GM12873 (cell line): ENCODE measurements around the gene NAXD.

ENCODE experiments used
- CTCF ChIP-seq: IDR thresholded peaks from 2 replicates; pipeline ENCODE4 v1.5.1; 2012; ENCODE audit warnings: low read depth, mild to moderate bottlenecking, moderate library complexity, low read length, control low read depth; ENCODE audit not compliant: insufficient read depth; ENCODE audit errors: missing control alignments

Gene NAXD

GRCh38 chr13:110575322-110576069 lies 39.8 kb upstream of the NAXD start:
- TF ChIP-seq CTCF, result no peak

DNA sequence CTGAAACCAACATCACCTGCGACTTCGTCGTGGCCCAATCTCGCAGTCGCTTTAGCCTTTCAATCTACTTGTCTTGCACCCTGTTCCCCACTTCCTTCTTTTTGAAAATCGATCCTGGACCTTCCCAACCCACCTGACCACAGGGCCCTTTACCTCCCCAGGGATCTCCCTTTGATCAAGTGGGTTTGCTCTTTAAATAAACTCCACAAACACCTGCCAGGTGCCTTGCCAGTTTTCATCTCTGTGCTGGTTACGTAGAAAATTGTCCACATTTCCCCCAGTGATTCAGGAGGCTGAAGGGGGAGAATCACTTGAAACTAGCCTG lies 39.3 kb upstream of the NAXD start:
- TF ChIP-seq CTCF, result no peak

GRCh38 chr13:110576736-110577476 lies 38.4 kb upstream of the NAXD start:
- TF ChIP-seq CTCF, result no peak

GRCh38 chr13:110578363-110578762 lies 37.0 kb upstream of the NAXD start:
- TF ChIP-seq CTCF, result no peak

DNA sequence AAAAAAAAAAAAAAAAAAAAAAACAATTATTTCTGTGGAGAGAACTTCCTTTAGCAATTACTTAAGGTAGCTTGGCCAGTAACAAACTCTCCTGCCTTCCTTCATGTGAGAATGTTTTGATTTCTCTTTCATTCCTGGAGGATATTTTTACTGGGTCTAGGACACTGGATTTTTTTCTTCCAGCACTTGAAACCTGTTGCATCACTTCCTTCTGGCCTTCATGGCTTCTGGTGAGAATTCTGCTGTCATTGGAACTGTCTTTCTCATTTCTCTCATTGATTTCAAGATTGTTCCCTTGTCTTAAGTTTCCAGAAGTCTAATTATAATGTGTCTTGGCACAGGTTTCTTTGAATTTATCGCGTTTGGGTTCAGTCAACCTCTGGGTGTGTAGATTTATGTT lies 34.5 kb upstream of the NAXD start:
- TF ChIP-seq CTCF, result no peak

GRCh38 chr13:110581506-110582185 lies 33.7 kb upstream of the NAXD start:
- no peak for TF ChIP-seq CTCF

DNA sequence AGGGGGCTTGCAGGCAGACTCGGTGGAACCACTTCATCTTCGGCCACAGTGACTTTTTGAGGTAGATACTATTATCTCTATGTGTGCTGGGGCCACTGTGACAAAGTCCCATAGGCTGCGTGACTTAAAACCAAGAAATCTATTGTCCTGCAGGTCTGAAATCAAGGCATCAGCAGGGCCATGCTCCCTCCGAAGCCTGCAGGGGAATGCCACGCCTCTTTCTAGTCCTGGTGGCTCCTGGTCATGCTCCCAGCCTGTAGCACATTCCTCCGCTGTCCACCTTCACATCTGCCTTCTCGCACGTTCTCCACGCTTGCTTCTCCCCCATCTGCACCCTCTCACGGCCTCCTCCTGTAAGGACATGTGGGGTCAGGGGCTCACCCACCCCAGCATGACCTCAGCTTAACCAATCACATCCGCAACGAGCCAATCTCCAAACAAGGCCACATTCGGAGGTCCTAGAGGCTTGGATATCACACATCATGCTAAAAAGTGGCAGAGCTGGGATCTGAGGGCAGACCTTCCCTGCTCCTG lies 32.9 kb upstream of the NAXD start:
- TF ChIP-seq CTCF, result no peak
